GM19035 (cell line): ENCODE measurements around the gene TET2.
"Not testable (repeated sequence)": the region's sequence is repeated elsewhere in the genome, so short reads cannot be mapped to it uniquely, and the experiment has no call there.

Source experiments
- ATAC-seq: cut with Tn5 transposase; IDR thresholded peaks from one replicate; pipeline ENCODE4 v1.9.1; 2021; ENCODE audit not compliant: unreplicated experiment

The TET2 gene

GRCh38 chr4:105282489-105282888 lies 135.8 kb downstream of the TET2 start:
- no peak for ATAC-seq

GRCh38 chr4:105283501-105283900 lies 136.8 kb downstream of the TET2 start:
- no peak for ATAC-seq

DNA sequence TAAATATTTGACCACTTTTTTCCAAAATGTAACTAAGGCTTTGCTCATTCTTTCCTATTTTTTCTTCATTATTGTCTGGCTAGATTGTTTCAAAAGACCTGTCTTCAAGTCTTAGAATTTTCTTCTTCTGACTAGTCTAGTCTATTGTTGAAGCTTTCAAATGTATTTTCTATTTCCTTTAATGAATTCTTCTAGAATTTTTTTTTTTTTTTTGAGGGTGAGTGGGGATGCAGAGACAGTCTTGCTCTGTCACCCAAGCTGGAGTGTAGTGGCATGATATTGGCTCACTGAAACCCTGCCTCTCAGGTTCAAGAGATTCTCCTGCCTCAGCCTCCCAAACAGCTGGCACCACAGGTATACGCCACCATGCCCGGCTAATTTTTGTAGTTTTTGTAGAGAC lies 141.4 kb downstream of the TET2 start:
- ATAC-seq: no peak

DNA sequence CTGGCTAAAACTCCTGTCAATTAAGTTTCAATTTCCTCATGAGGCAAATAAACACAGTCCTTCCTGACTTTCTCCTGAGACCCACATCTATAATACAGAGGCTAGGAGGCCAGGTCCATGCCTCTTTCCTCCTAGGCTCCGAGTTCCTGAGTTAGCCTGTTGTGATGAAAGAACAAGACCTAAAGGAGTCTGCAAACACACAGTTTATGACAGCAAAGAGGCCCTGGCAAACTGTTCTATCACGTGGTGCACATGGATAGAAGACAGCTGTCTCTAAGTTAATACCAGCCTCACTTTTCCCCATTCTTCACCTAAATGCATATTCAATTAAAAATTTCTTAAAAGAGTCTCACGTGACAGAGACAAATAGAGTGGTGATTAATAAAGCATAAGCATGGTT lies 145.2 kb downstream of the TET2 start:
- ATAC-seq: no peak

DNA sequence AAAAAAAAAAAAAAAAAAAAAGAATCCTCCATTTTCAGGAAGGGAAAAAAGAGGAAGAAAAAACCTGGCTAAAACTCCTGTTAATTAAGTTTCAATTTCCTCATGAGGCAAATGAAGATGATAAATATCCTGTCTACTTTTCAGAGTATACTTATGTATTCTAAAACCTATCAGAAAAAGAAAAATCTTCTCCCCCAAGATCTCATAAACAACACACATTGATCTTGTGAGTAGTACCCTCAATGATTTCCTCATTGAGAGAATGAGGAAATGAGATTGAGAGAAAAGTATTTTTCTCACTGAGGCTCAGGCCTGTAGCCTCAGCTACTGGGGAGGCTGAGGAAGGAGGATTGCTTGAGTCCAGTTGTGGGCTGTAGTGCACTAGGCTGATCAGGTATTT lies 146.7 kb downstream of the TET2 start:
- no peak for ATAC-seq

- ATAC-seq: no peak
These were observed 150.0 kb downstream of the TET2 start for GRCh38 chr4:105296672-105297071.

GRCh38 chr4:105299027-105299426 lies 152.4 kb downstream of the TET2 start:
- ATAC-seq: not testable (repeated sequence)

DNA sequence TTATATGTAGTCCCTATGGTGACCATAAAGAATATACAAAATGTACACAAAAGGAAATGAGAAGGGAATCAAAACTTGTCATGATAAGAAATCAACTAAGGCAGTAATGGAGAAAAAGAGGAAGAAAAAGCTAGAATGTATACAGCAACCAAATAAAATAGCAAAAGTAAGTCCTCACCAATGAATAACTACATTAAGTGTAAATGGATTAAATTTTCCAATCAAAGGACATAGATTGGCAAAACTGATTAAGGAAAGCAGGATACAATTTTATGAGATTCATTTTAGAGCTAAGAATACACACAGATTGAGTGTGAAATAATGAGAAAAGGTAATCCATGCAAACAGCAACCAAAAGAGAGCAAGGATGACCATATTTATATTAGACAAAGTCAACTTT lies 157.4 kb downstream of the TET2 start:
- no peak for ATAC-seq

- peak; percentile 48 for ATAC-seq
These were observed 158.6 kb downstream of the TET2 start for GRCh38 chr4:105305019-105305836.

DNA sequence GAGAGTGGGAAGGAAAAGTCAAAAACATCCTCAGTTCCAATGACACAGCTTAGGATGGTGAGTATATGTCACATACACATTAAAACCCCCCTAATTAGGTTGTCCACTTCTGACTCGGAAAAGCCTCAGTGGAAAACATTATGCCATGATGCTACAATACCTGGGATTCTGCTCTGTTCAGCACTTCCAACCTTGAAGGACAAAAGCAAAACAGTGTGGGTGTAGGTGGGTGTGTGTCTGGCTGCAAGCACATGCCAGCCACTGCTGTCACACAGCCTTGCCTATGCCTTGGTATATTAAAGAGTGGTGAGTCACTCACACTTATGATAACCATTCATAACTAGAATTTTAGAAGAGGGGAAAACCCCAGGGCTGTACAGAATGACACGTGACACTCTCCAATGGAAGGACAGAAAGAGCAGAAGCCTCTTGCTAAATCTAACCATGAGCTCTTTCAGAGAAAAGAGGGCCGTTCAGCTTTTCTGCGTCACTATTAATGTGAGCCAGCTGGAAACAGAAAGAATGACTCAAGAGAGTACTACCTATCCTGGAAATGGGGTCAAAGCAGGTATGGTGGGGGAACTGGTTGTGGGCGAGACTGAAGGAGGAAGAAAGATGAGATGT lies 159.6 kb downstream of the TET2 start:
- ATAC-seq: peak; percentile 90

DNA sequence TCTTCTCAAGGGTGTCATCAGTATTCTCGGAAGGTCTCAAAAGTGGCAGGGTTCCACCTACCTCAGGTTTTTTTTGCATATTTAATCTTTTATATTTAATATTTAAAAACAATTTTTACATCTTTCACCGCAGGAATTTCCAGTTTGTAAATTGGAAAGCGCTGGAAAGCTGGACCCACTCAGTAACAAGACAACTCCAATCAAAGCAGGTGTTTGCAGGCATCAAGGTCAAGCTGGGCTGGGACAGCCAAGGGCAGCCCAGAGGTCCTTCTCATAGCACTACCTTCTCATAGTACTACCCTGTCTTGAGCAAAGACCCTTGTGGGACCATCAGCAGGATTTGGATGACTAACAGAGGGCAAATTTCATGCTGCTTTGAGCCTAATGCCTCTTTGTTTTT lies 160.1 kb downstream of the TET2 start:
- no peak for ATAC-seq

DNA sequence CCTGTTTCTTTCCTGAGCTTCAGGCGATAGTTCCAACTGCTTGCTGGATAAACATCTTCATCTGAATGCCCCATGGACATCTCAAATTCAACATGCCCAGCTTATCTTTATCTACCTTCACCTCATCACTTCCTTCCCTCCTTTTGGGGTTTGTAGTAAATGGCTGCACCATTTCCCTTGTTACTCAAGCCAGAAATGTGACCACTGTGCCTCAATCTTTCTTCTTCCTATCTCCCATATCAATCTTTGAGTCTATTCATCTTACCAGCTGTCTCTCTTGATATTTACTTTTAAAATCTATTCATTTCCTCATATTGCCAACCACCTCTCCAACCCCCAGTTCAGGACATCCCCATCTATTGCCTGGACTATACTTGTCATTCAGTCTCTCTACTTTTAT lies 171.8 kb downstream of the TET2 start:
- ATAC-seq: no peak

- ATAC-seq: no peak
These were observed 180.5 kb downstream of the TET2 start for GRCh38 chr4:105327222-105327621.

DNA sequence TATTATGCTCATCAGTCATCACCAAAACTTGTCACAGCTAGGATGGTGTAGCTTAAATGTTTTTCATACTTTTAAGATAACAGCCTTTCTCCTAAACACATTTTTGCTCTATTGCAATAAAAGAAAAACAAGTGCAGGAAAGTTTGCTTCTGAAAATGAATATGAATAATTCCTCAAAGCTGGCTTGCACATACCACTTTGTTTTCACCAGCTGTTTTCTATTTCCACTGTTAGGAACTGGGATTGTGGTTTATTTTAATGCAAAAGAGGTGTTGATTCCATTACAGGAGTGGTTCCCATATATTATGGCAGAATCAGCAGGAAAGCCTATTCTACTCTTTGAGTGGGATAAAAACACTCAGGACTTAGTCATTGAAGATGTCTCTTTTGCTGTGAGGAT lies 181.3 kb downstream of the TET2 start:
- ATAC-seq: no peak

- ATAC-seq: no peak
These were observed 182.4 kb downstream of the TET2 start for GRCh38 chr4:105329081-105329480.
